ENCODE data around the gene BMP15. TPM values are rescaled to one million over a fixed set of nuclear protein-coding genes. Genes with fewer than 3 reads are reported as not detected.
A peak's percentile ranks its signal among the peaks of the same experiment; 100 is the strongest.

Gene BMP15
- total RNA-seq, 1 experiment from 2014 or later: not detected

DNA sequence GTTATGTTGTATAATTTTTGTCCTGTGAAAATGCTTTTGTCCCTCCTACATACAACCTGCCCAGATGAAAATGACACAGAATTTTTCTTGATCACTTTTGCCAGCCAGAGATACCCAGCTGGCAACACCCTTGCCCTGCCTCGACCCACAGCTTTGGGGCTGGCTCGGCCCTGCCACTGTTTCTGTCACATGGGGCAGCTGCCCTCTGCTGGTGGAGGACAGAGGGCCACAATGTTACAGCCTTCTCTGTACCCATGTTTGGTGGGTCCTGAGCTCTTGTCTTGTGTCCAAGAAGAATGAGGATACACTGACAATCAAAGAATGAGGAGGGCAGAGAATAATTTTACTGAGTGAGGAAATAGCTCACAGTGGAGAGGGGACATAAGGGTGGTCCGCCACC lies 31.1 kb downstream of the BMP15 start:
- TF ChIP-seq CTCF (conservative IDR thresholded peaks at IDR 0.05): peak; percentile 36; the same call in 1 of the 3 replicates
- Histone ChIP-seq H4K5ac (ENCODE audit: insufficient read length, low read depth, low read length) (no peak overlapping the region), H2BK15ac (ENCODE audit: low read depth, low read length) (no peak overlapping the region), H2BK5ac (ENCODE audit: insufficient read length, low read length) (no peak overlapping the region), H3K14ac (ENCODE audit: insufficient read depth, low read length) (no peak overlapping the region), H2AK5ac (ENCODE audit: insufficient read length, low read length) (no peak overlapping the region), H3K23ac (ENCODE audit: insufficient read length, low read depth, low read length) (no peak overlapping the region), H4K8ac (replicated peaks; ENCODE audit: insufficient read length, low read depth, low read length) (no peak overlapping the region), H3K23me2 (ENCODE audit: insufficient read length, low read depth, low read length, poor library complexity, severe bottlenecking) (no peaks in the 10 kb centered on the region), H4K20me1 (ENCODE audit: control insufficient read depth, insufficient read depth, insufficient read length) (no peaks in the 10 kb centered on the region), H3K9me3 (ENCODE audit: control insufficient read depth, low read depth, low read length) (peaks cover 12% of the 10 kb centered on the region), H3K4me2 (ENCODE audit: insufficient read depth, insufficient read length, low read length) (no peak overlapping the region), H2BK12ac (ENCODE audit: insufficient read length, low read depth, low read length) (no peak overlapping the region), H4K91ac (ENCODE audit: insufficient read length, low read depth, low read length) (no peak overlapping the region), H3K79me2 (ENCODE audit: insufficient read depth, low read length) (no peaks in the 10 kb centered on the region), H3K56ac (ENCODE audit: insufficient read length, low read depth, low read length) (no peak overlapping the region), H2BK120ac (ENCODE audit: low read depth, low read length, poor library complexity, severe bottlenecking) (no peak overlapping the region), H3K4me1 (ENCODE audit: insufficient read depth, low read length) (no peaks in the 10 kb centered on the region), H3K27ac (ENCODE audit: insufficient read length, low read depth, low read length) (no peak overlapping the region), H3T11ph (ENCODE audit: low read length) (no peak overlapping the region), H3K4ac (ENCODE audit: low read depth, low read length) (no peak overlapping the region), H2AFZ (ENCODE audit: low read length) (no peak overlapping the region), H3K27me3 (ENCODE audit: insufficient read depth, low read length) (no peaks in the 10 kb centered on the region), H3K18ac (ENCODE audit: insufficient read length, low read depth, low read length) (no peak overlapping the region), H3K9ac (ENCODE audit: extremely low read depth, insufficient read length, low read length) (no peak overlapping the region), H2BK20ac (ENCODE audit: low read depth, low read length, poor library complexity, severe bottlenecking) (no peak overlapping the region), H3K79me1 (ENCODE audit: insufficient read depth, low read depth, low read length, poor library complexity, severe bottlenecking) (no peaks in the 10 kb centered on the region)
- H3K9me3 Mint-ChIP-seq: peaks cover 56 to 69% of the 10 kb centered on the region in 2 experiments
- WGBS (ENCODE audit: extremely low coverage, insufficient read length, low lambda C conversion rate): no CpG with 5 or more reads among the region's 3 CpGs
- H3K27me3 Mint-ChIP-seq (ENCODE audit: low read depth): no peaks in the 10 kb centered on the region
- H3K4me3 Mint-ChIP-seq: no peak overlapping the region
- no peak overlapping the region for H3K27ac Mint-ChIP-seq
- H3K36me3 Mint-ChIP-seq (ENCODE audit: insufficient read depth in 1 of 3, low read depth in 3 of 3): peaks cover 6 to 13% (median 9%) of the 10 kb centered on the region in 3 experiments; a peak in 5 of 7 replicates
- DNase-seq: peak; percentile 48
- 0 out of 4 replicates have a peak, but pooled peaks cover 0 to 5% of the 10 kb centered on the region in 2 experiments for H3K4me1 Mint-ChIP-seq
